H1 (cell line): ENCODE results near the gene EPHB1. TPM values are rescaled to one million over a fixed set of nuclear protein-coding genes. Genes with fewer than 3 reads are reported as not detected.

Experiments
- CTCF ChIA-PET: fragments of 300-600 bp; sonication (Branson Sonifier 250); formaldehyde crosslinking; loops from one replicate; lab custom pipeline; 2021; ENCODE audit not compliant: partially characterized antibody; lab: Charles Lee
- POLR2A ChIA-PET: fragments of 300-600 bp; sonication (Branson Sonifier 250); formaldehyde crosslinking; loops from one replicate; lab custom pipeline; 2021; ENCODE audit warnings: inconsistent platforms; ENCODE audit not compliant: partially characterized antibody; lab: Charles Lee
- DNase-seq, 2 experiments: peaks; one replicate each; pipeline versions ENCODE4 v3.0.0 to v3.0.0-alpha.2; 2010 to 2022; ENCODE audit warnings: low spot score in 2 of 2, low read depth in 1 of 2, mixed read lengths in 1 of 2
- FAIRE-seq: peaks from 2 replicates; lab custom pipeline; 2011; peaks lifted over from hg19 to GRCh38; lab: Jason Lieb, UNC
- H2AFZ ChIP-seq: 2 replicates; pipeline ENCODE4 v1.8.1; 2012; ENCODE audit warnings: low read length, inconsistent platforms
- H2AK5ac ChIP-seq: 2 replicates; pipeline ENCODE4 v1.6.1; 2013; ENCODE audit warnings: low read depth, low read length
- H2BK120ac ChIP-seq: replicated peaks from 2 replicates; pipeline ENCODE3; 2013; ENCODE audit warnings: low read depth, low read length, inconsistent platforms
- H2BK12ac ChIP-seq: 2 replicates; pipeline ENCODE4 v1.6.1; 2013; ENCODE audit warnings: low read depth, low read length
- H2BK15ac ChIP-seq: 2 replicates; pipeline ENCODE4 v1.6.1; 2013; ENCODE audit warnings: low read length
- H2BK20ac ChIP-seq: 2 replicates; pipeline ENCODE4 v1.6.1; 2013; ENCODE audit warnings: low read length
- H2BK5ac ChIP-seq: 2 replicates; pipeline ENCODE4 v1.6.1; 2013; ENCODE audit warnings: low read depth, low read length
- H3K14ac ChIP-seq: 2 replicates; pipeline ENCODE4 v1.6.1; 2013; ENCODE audit warnings: inconsistent platforms; ENCODE audit not compliant: insufficient read length
- H3K18ac ChIP-seq: 2 replicates; pipeline ENCODE4 v1.6.1; 2013; ENCODE audit warnings: low read length; ENCODE audit errors: extremely low read depth
- H3K23ac ChIP-seq: 2 replicates; pipeline ENCODE4 v1.6.1; 2013; ENCODE audit warnings: inconsistent platforms; ENCODE audit not compliant: insufficient read length
- H3K23me2 ChIP-seq: 2 replicates; pipeline ENCODE4 v1.6.1; 2013; ENCODE audit warnings: low read depth, low read length
- H3K27ac ChIP-seq: 2 replicates; pipeline ENCODE4 v1.6.1; 2011; ENCODE audit warnings: low read depth, low read length, inconsistent platforms
- H3K27me3 ChIP-seq, 4 experiments: replicated peaks in 1 of 4; 1 replicate in 1 of 4; 2 replicates in 3 of 4; pipeline versions ENCODE4 v1.6.1 to v1.8.1; 2011 to 2013; ENCODE audit warnings: low read length in 3 of 4, mild to moderate bottlenecking in 3 of 4, inconsistent platforms in 2 of 4, mixed read lengths in 2 of 4, moderate library complexity in 1 of 4; ENCODE audit not compliant: control insufficient read depth in 3 of 4, insufficient read depth in 3 of 4; ENCODE audit errors: extremely low read depth in 1 of 4
- H3K36me3 ChIP-seq, 4 experiments: 2 replicates each; pipeline versions ENCODE4 v1.6.1 to v1.8.1; 2011 to 2013; ENCODE audit warnings: mild to moderate bottlenecking in 4 of 4, low read length in 3 of 4, moderate library complexity in 2 of 4, control low read depth in 1 of 4, inconsistent platforms in 1 of 4; ENCODE audit not compliant: insufficient read depth in 4 of 4, control insufficient read depth in 2 of 4
- H3K4ac ChIP-seq: replicated peaks from 2 replicates; pipeline ENCODE3; 2013; ENCODE audit warnings: low read length, low read depth, mixed read lengths, inconsistent platforms; ENCODE audit not compliant: insufficient read length
- H3K4me1 ChIP-seq, 4 experiments: replicated peaks in 1 of 4; 1 replicate in 1 of 4; 2 replicates in 3 of 4; pipeline versions ENCODE4 v1.6.1 to v1.8.1; 2011 to 2013; ENCODE audit warnings: low read length in 3 of 4, inconsistent platforms in 2 of 4, mixed read lengths in 1 of 4; ENCODE audit not compliant: insufficient read depth in 4 of 4, control insufficient read depth in 3 of 4
- H3K4me2 ChIP-seq, 2 experiments: 2 replicates each; pipeline versions ENCODE4 v1.6.1 to v1.8.1; 2011 to 2013; ENCODE audit warnings: low read depth in 2 of 2, low read length in 2 of 2, control low read depth in 1 of 2, inconsistent platforms in 1 of 2, mild to moderate bottlenecking in 1 of 2; ENCODE audit not compliant: insufficient read depth in 1 of 2
- H3K4me3 ChIP-seq, 4 experiments: fragments of 200-600, 300-600 bp in 1 of 4; sonication (generic), shearing (Covaris generic), sonication (Bioruptor Twin) in 1 of 4; 2 replicates each; pipeline versions ENCODE4 v1.5.1 to v1.8.1; 2011 to 2016; ENCODE audit warnings: low read length in 4 of 4, low read depth in 3 of 4, control low read depth in 2 of 4, inconsistent platforms in 2 of 4, mild to moderate bottlenecking in 2 of 4, mixed read lengths in 1 of 4, moderate library complexity in 1 of 4; ENCODE audit not compliant: insufficient read depth in 2 of 4; ENCODE audit errors: extremely low read depth in 1 of 4
- H3K56ac ChIP-seq: replicated peaks from 2 replicates; pipeline ENCODE3; 2013; ENCODE audit warnings: low read depth, mild to moderate bottlenecking, mixed read lengths, low read length, inconsistent platforms; ENCODE audit not compliant: insufficient read length
- H3K79me1 ChIP-seq: 2 replicates; pipeline ENCODE4 v1.6.1; 2013; ENCODE audit warnings: low read depth, low read length, control low read depth
- H3K79me2 ChIP-seq, 2 experiments: 2 replicates each; pipeline versions ENCODE4 v1.6.1 to v1.8.1; 2012 to 2013; ENCODE audit warnings: low read length in 2 of 2, mild to moderate bottlenecking in 2 of 2, inconsistent platforms in 1 of 2; ENCODE audit not compliant: insufficient read depth in 2 of 2, control insufficient read depth in 1 of 2
- H3K9ac ChIP-seq, 4 experiments: replicated peaks in 1 of 4; 1 replicate in 1 of 4; 2 replicates in 3 of 4; pipeline versions ENCODE4 v1.6.1 to v1.8.1; 2011 to 2013; ENCODE audit warnings: low read depth in 3 of 4, low read length in 3 of 4, control low read depth in 2 of 4, mild to moderate bottlenecking in 2 of 4, moderate library complexity in 2 of 4, inconsistent platforms in 1 of 4; ENCODE audit errors: extremely low read depth in 1 of 4
- H3K9me3 ChIP-seq, 2 experiments: 2 replicates each; pipeline versions ENCODE4 v1.6.1 to v1.8.1; 2012 to 2013; ENCODE audit warnings: mild to moderate bottlenecking in 2 of 2, moderate library complexity in 2 of 2, control low read depth in 1 of 2, inconsistent platforms in 1 of 2, low read depth in 1 of 2, low read length in 1 of 2, mixed read lengths in 1 of 2; ENCODE audit not compliant: insufficient read depth in 2 of 2
- H4K20me1 ChIP-seq, 2 experiments: replicated peaks in 1 of 2; 2 replicates each; pipeline versions ENCODE3 to v1.8.1; 2011 to 2013; ENCODE audit warnings: inconsistent platforms in 2 of 2, low read length in 2 of 2, mild to moderate bottlenecking in 1 of 2; ENCODE audit not compliant: insufficient read depth in 2 of 2, control insufficient read depth in 1 of 2
- H4K5ac ChIP-seq: 2 replicates; pipeline ENCODE4 v1.6.1; 2013; ENCODE audit warnings: low read length, low read depth, mixed read lengths, inconsistent platforms; ENCODE audit not compliant: insufficient read length
- H4K8ac ChIP-seq: 2 replicates; pipeline ENCODE4 v1.8.0; 2013; ENCODE audit warnings: mild to moderate bottlenecking, moderate library complexity, low read length, inconsistent platforms; ENCODE audit not compliant: insufficient read depth; ENCODE audit errors: extremely low read depth
- H4K91ac ChIP-seq: replicated peaks from 2 replicates; pipeline ENCODE3; 2013; ENCODE audit warnings: low read length, mixed read lengths, inconsistent platforms; ENCODE audit not compliant: insufficient read length
- TBP ChIP-seq: IDR thresholded peaks from 2 replicates; pipeline ENCODE4 v1.6.1; 2011; ENCODE audit warnings: low read depth, low read length, improper control_type of control experiment
- TEAD4 ChIP-seq: IDR thresholded peaks from 2 replicates; pipeline ENCODE4 v1.6.1; 2012; ENCODE audit warnings: low read depth, low read length, inconsistent platforms, mixed read lengths
- WGBS, 2 experiments: shearing (Covaris generic) in 1 of 2; methylation state at CpG; one replicate each; pipeline versions ENCODE4 v1.1.6 to v1.1.7; 2013 to 2015; ENCODE audit warnings: low lambda C conversion rate in 2 of 2, mixed read lengths in 2 of 2, inconsistent platforms in 1 of 2, low coverage in 1 of 2, missing lambda C conversion rate in 1 of 2; ENCODE audit not compliant: insufficient replicate concordance in 2 of 2, insufficient coverage in 1 of 2, insufficient read length in 1 of 2; ENCODE audit errors: extremely low coverage in 1 of 2, missing lambda C conversion rate in 1 of 2; 5-methylcytosine and 5-hydroxymethylcytosine counted together
- polyA plus RNA-seq, 7 experiments: library from polyadenylated mRNA; depleted of rRNA in 3 of 7; stranded (reverse) in 5 of 7; unstranded in 2 of 7; fragments of >200 nt in 5 of 7; fragments of 200-250 nt in 2 of 7; gene quantifications; 1 replicate in 5 of 7; 2 replicates in 1 of 7; 4 replicates in 1 of 7; pipeline versions ENCODE4 v1.2.1 to v1.2.3, GENCODE V29; 2011 to 2013; ENCODE audit warnings: missing spikeins in 2 of 7, mixed read lengths in 2 of 7
- total RNA-seq: library from RNA; stranded (reverse); fragmentation: NEBNext Ultra II Directional; extraction: Animal tissue kit (Norgen Biotek cat#: 25700); gene quantifications from 2 replicates; pipeline ENCODE4 v1.2.1, GENCODE V29; 2021

EPHB1 gene
- total and polyA plus RNA-seq, 2 of the 8 experiments (the other 6 are each of a cell fraction or from before 2014, with no cell fraction given) = 3.5 to 5.9 TPM

DNA sequence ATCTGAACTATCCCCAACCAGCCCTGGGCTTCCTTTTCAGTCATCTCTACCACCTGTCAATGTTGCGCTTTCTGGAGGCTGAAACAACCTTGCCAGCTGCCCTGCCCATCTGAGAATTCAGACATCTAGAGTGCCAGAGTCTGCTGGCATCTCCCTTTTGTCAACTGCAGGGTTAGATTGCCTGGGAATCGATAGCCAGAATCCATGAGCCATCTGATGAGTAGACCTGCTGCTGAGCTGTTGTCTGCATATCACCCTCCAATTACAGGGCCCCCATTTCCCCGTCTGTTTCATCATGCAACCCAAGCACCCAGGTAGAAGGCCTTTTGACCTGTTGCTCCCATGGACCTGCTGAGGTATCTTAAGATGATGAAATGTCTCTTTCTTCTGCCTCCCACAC lies 280.1 kb downstream of the EPHB1 start:
- no peak overlapping the region for H4K5ac ChIP-seq
- ChIA-PET POLR2A (no interaction called here), CTCF (no interaction called here)
- no peak overlapping the region for H3K4me3 ChIP-seq
- no peak overlapping the region for H3K14ac ChIP-seq
- no peak overlapping the region for H2BK120ac ChIP-seq
- no peaks in the 10 kb centered on the region for H3K79me2 ChIP-seq
- no peak overlapping the region for H3K4me2 ChIP-seq
- no peak overlapping the region for H4K91ac ChIP-seq
- H2AFZ ChIP-seq = no peak overlapping the region
- no peaks in the 10 kb centered on the region for H3K27me3 ChIP-seq
- no peak overlapping the region for H2BK15ac ChIP-seq
- peaks cover 0 to 3% (median 0%) of the 10 kb centered on the region in 4 experiments; a peak in 2 of 7 replicates for H3K4me1 ChIP-seq
- H3K36me3 ChIP-seq = no peaks in the 10 kb centered on the region
- DNase-seq = no peak
- H3K23me2 ChIP-seq = no peaks in the 10 kb centered on the region
- H3K79me1 ChIP-seq = no peaks in the 10 kb centered on the region
- TF ChIP-seq TBP (no peak), TEAD4 (no peak)
- no peak for FAIRE-seq
- WGBS, 2 experiments = 88% methylated on average over 3 of the region's 3 CpGs; no CpG with 5 or more reads in 1 of the 2 experiments
- H4K8ac ChIP-seq = no peak overlapping the region
- no peak overlapping the region for H3K18ac ChIP-seq
- no peak overlapping the region for H3K4ac ChIP-seq
- no peaks in the 10 kb centered on the region for H4K20me1 ChIP-seq
- H3K23ac ChIP-seq = no peak overlapping the region
- no peak overlapping the region for H2BK20ac ChIP-seq
- H3K56ac ChIP-seq = no peak overlapping the region
- H2BK12ac ChIP-seq = no peak overlapping the region
- H2AK5ac ChIP-seq = no peak overlapping the region
- no peak overlapping the region for H2BK5ac ChIP-seq
- H3K9ac ChIP-seq = no peak overlapping the region
- peaks cover 3 to 6% of the 10 kb centered on the region in 2 experiments; a peak in 2 of 4 replicates for H3K9me3 ChIP-seq
- no peak overlapping the region for H3K27ac ChIP-seq
